Mammary epithelial cell (primary cell): Measurements from ENCODE around the gene PSMD2.

Experiments used
- CTCF ChIP-seq, 2 donors: IDR thresholded peaks in 1 of 2; conservative IDR thresholded peaks in 1 of 2; 2 replicates each; pipeline ENCODE4 v1.5.1; 2011 to 2012; ENCODE audit warnings: inconsistent platforms in 2 of 2, low read length in 2 of 2, mild to moderate bottlenecking in 2 of 2, control low read depth in 1 of 2, low read depth in 1 of 2; ENCODE audit not compliant: insufficient read depth in 1 of 2; ENCODE audit errors: extremely low read depth in 1 of 2
- EZH2 ChIP-seq: IDR thresholded peaks from 2 replicates; pipeline ENCODE4 v1.6.1; 2012; ENCODE audit warnings: low read length, inconsistent platforms, borderline replicate concordance

DNA sequence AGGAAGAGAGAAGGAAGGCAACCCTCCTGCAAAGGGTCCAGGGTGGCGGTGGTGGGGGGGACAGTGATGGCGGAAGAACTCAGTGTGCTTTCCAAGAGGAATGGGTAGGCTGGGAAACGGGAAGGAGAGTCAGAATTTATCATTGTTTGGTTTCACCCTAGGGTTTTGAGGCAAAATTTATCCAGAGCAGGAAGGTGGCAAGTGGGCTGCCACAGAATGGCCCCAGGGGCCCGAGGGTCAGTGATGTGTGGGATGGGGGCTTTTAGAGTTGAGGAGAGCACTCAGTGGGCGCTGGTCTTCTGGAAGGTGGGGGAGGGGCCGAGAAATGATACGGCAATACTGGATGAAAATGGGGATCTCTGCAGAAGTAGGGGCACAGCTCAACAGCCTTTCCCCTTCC lies 38.9 kb downstream of the PSMD2 start:
- TF ChIP-seq CTCF (conservative IDR thresholded peaks at IDR 0.05 in 1 of 2, IDR thresholded peaks at IDR 0.05 in 1 of 2; ENCODE audit: extremely low read depth in 1 of 2, insufficient read depth in 1 of 2, low read depth in 1 of 2, low read length in 2 of 2) (no peak), EZH2 (no peak)
